NCI-H1105 treated with DMSO at 0.1 percent for 48 hours (cell line): Measurements from ENCODE around the gene RECK.
"Not testable (repeated sequence)": the region's sequence is repeated elsewhere in the genome, so short reads cannot be mapped to it uniquely, and the experiment has no call there.

ENCODE experiments used
- DNase-seq: peaks from one replicate; lab custom pipeline; 2025; lab: John Stamatoyannopoulos, UW

RECK gene

GRCh38 chr9:36036780-36037548 lies at the start of gene RECK:
Gene RECK, plus strand, starts transcription at chr9:36036913. Its CDS starts 86 bp downstream, at chr9:36036999.
- peak; percentile 60 for DNase-seq

- no peak for DNase-seq
Observed at GRCh38 chr9:35990155-35990554, 46.6 kb upstream of the RECK start.

GRCh38 chr9:35993136-35993535 lies 43.6 kb upstream of the RECK start:
- DNase-seq = not testable (repeated sequence)

GRCh38 chr9:35993976-35994720 lies 42.6 kb upstream of the RECK start:
- DNase-seq = no peak

GRCh38 chr9:35994959-35995358 lies 41.8 kb upstream of the RECK start:
- DNase-seq = no peak

GRCh38 chr9:35996358-35996970 lies 40.2 kb upstream of the RECK start:
- no peak for DNase-seq

GRCh38 chr9:35997016-35997415 lies 39.7 kb upstream of the RECK start:
- not testable (repeated sequence) for DNase-seq

- no peak for DNase-seq
Observed at GRCh38 chr9:35998333-35998732, 38.4 kb upstream of the RECK start.

GRCh38 chr9:36005891-36006290 lies 30.8 kb upstream of the RECK start:
- DNase-seq = no peak

- no peak for DNase-seq
Observed at GRCh38 chr9:36006549-36007315, 30.0 kb upstream of the RECK start.

- no peak for DNase-seq
Observed at GRCh38 chr9:36007316-36007708, 29.4 kb upstream of the RECK start.

GRCh38 chr9:36007852-36008251 lies 28.9 kb upstream of the RECK start:
- no peak for DNase-seq

GRCh38 chr9:36008774-36009300 lies 27.9 kb upstream of the RECK start:
- DNase-seq = peak; percentile 70

GRCh38 chr9:36011379-36011778 lies 25.3 kb upstream of the RECK start:
- DNase-seq = no peak

- no peak for DNase-seq
Observed at GRCh38 chr9:36017278-36017677, 19.4 kb upstream of the RECK start.

- DNase-seq = no peak
Observed at GRCh38 chr9:36018129-36018528, 18.6 kb upstream of the RECK start.

GRCh38 chr9:36018891-36019720 lies 17.6 kb upstream of the RECK start:
- no peak for DNase-seq

GRCh38 chr9:36021968-36022367 lies 14.7 kb upstream of the RECK start:
- DNase-seq = no peak

- DNase-seq = peak; percentile 59
Observed at GRCh38 chr9:36023260-36024048, 13.3 kb upstream of the RECK start.

- no peak for DNase-seq
Observed at GRCh38 chr9:36025746-36026145, 11.0 kb upstream of the RECK start.
